ENCODE results near the gene PRUNE2.

The PRUNE2 gene

GRCh38 chr9:76626980-76627379 is 278.9 kb downstream of the PRUNE2 start:
- H3K9me3 ChIP-seq = no peaks in the 10 kb centered on the region
- H3K36me3 ChIP-seq = no peaks in the 10 kb centered on the region
- H3K27me3 ChIP-seq = no peaks in the 10 kb centered on the region
- TF ChIP-seq CTCF (IDR thresholded peaks at IDR 0.05) = no peak
- H3K27ac ChIP-seq = peak overlapping the region; percentile 11
- H3K4me3 ChIP-seq (ENCODE audit: low read depth in 1 of 2, low read length in 1 of 2) = no peak overlapping the region
- peaks cover 53% of the 10 kb centered on the region in 2 experiments for H3K4me1 ChIP-seq (ENCODE audit: control insufficient read depth in 1 of 2, insufficient read depth in 1 of 2, low read depth in 1 of 2, low read length in 1 of 2)

GRCh38 chr9:76626141-76626540 is 279.8 kb downstream of the PRUNE2 start:
- H3K4me1 ChIP-seq (ENCODE audit: control insufficient read depth in 1 of 2, insufficient read depth in 1 of 2, low read depth in 1 of 2, low read length in 1 of 2) = peaks cover 45 to 47% of the 10 kb centered on the region in 2 experiments
- H3K9me3 ChIP-seq = no peaks in the 10 kb centered on the region
- H3K27me3 ChIP-seq = no peaks in the 10 kb centered on the region
- no peak for TF ChIP-seq CTCF (IDR thresholded peaks at IDR 0.05)
- H3K4me3 ChIP-seq (ENCODE audit: low read depth in 1 of 2, low read length in 1 of 2) = no peak overlapping the region
- no peak overlapping the region for H3K27ac ChIP-seq
- no peaks in the 10 kb centered on the region for H3K36me3 ChIP-seq

- H3K27me3 ChIP-seq = no peaks in the 10 kb centered on the region
- no peaks in the 10 kb centered on the region for H3K9me3 ChIP-seq
- no peak overlapping the region for H3K27ac ChIP-seq
- H3K4me1 ChIP-seq (ENCODE audit: control insufficient read depth in 1 of 2, insufficient read depth in 1 of 2, low read depth in 1 of 2, low read length in 1 of 2) = peaks cover 39 to 40% of the 10 kb centered on the region in 2 experiments
- H3K4me3 ChIP-seq (ENCODE audit: low read depth in 1 of 2, low read length in 1 of 2) = no peak overlapping the region
- no peaks in the 10 kb centered on the region for H3K36me3 ChIP-seq
- TF ChIP-seq CTCF (IDR thresholded peaks at IDR 0.05) = no peak
These were observed 281.4 kb downstream of the PRUNE2 start for GRCh38 chr9:76624391-76625048.

- no peak for TF ChIP-seq CTCF (IDR thresholded peaks at IDR 0.05)
- no peaks in the 10 kb centered on the region for H3K9me3 ChIP-seq
- H3K27ac ChIP-seq = no peak overlapping the region
- H3K4me1 ChIP-seq (ENCODE audit: control insufficient read depth in 1 of 2, insufficient read depth in 1 of 2, low read depth in 1 of 2, low read length in 1 of 2) = peaks cover 28 to 31% of the 10 kb centered on the region in 2 experiments
- H3K27me3 ChIP-seq = no peaks in the 10 kb centered on the region
- H3K36me3 ChIP-seq = no peaks in the 10 kb centered on the region
- no peak overlapping the region for H3K4me3 ChIP-seq (ENCODE audit: low read depth in 1 of 2, low read length in 1 of 2)
These were observed 284.9 kb downstream of the PRUNE2 start for GRCh38 chr9:76620996-76621395.

GRCh38 chr9:76620581-76620980 is 285.3 kb downstream of the PRUNE2 start:
- Histone ChIP-seq H3K27me3 (no peaks in the 10 kb centered on the region), H3K36me3 (no peaks in the 10 kb centered on the region), H3K4me1 (ENCODE audit: control insufficient read depth in 1 of 2, insufficient read depth in 1 of 2, low read depth in 1 of 2, low read length in 1 of 2) (peaks cover 26 to 31% of the 10 kb centered on the region in 2 experiments), H3K4me3 (ENCODE audit: low read depth in 1 of 2, low read length in 1 of 2) (no peak overlapping the region), H3K9me3 (no peaks in the 10 kb centered on the region), H3K27ac (no peak overlapping the region)
- TF ChIP-seq CTCF (IDR thresholded peaks at IDR 0.05) = no peak
